GM18508 (cell line): ENCODE data around the gene RASSF3.
A peak's percentile ranks its signal among the peaks of the same experiment; 100 is the strongest.
"Not testable (repeated sequence)": the region's sequence is repeated elsewhere in the genome, so short reads cannot be mapped to it uniquely, and the experiment has no call there.

Source experiments
- ATAC-seq: cut with Tn5 transposase; IDR thresholded peaks from one replicate; pipeline ENCODE4 v1.9.1; 2021; ENCODE audit warnings: moderate number of reproducible peaks; ENCODE audit not compliant: insufficient read depth, unreplicated experiment

The RASSF3 gene

GRCh38 chr12:64595863-64596793 lies 14.2 kb upstream of the RASSF3 start:
- no peak for ATAC-seq

- ATAC-seq: no peak
Measured at GRCh38 chr12:64598831-64599230, 11.5 kb upstream of the RASSF3 start.

- no peak for ATAC-seq
Measured at GRCh38 chr12:64600164-64600561, 10.1 kb upstream of the RASSF3 start.

- ATAC-seq: no peak
Measured at GRCh38 chr12:64603183-64603841, 7.0 kb upstream of the RASSF3 start.

GRCh38 chr12:64608901-64609535 lies 1.3 kb upstream of the RASSF3 start:
- ATAC-seq: peak; percentile 25

GRCh38 chr12:64609536-64610078 lies 688 bp upstream of the RASSF3 start:
- ATAC-seq: no peak

GRCh38 chr12:64610660-64611340 lies 505 bp downstream of the RASSF3 start:
- peak; percentile 33 for ATAC-seq

GRCh38 chr12:64611341-64612284 lies 1.3 kb downstream of the RASSF3 start:
- no peak for ATAC-seq

GRCh38 chr12:64612843-64613242 lies 2.5 kb downstream of the RASSF3 start:
- ATAC-seq: no peak

GRCh38 chr12:64613775-64614398 lies 3.6 kb downstream of the RASSF3 start:
- not testable (repeated sequence) for ATAC-seq

GRCh38 chr12:64616201-64616600 lies 5.9 kb downstream of the RASSF3 start:
- ATAC-seq: no peak

- ATAC-seq: peak; percentile 37
Measured at GRCh38 chr12:64618953-64619590, 8.8 kb downstream of the RASSF3 start.

GRCh38 chr12:64621257-64621942 lies 11.1 kb downstream of the RASSF3 start:
- peak; percentile 64 for ATAC-seq

GRCh38 chr12:64624035-64624434 lies 13.7 kb downstream of the RASSF3 start:
- ATAC-seq: no peak

GRCh38 chr12:64625243-64626077 lies 15.2 kb downstream of the RASSF3 start:
- peak; percentile 48 for ATAC-seq

- ATAC-seq: not testable (repeated sequence)
Measured at GRCh38 chr12:64626588-64626987, 16.3 kb downstream of the RASSF3 start.

- ATAC-seq: no peak
Measured at GRCh38 chr12:64627771-64628170, 17.5 kb downstream of the RASSF3 start.
